ENCODE data around the gene CASQ2.
"Not testable (repeated sequence)": the region's sequence is repeated elsewhere in the genome, so short reads cannot be mapped to it uniquely, and the experiment has no call there.

The CASQ2 gene

DNA sequence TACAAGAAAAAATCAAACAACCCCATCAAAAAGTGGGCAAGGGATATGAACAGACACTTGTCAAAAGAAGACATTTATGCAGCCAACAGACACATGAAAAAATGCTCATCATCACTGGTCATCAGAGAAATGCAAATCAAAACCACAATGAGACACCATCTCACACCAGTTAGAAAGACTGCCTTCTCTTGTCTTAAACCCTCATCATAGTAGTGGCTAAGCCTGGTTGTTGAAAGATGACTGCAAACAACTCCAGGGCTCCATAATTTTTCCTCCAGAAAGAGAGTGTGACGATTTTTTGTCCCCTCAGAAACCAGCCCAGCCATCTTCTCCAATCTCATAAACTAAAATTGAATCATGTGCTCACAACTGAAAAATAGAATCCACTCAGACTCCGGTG, 12.1 kb upstream of the CASQ2 start:
- DNase-seq (ENCODE audit: low read depth) = not testable (repeated sequence)

DNA sequence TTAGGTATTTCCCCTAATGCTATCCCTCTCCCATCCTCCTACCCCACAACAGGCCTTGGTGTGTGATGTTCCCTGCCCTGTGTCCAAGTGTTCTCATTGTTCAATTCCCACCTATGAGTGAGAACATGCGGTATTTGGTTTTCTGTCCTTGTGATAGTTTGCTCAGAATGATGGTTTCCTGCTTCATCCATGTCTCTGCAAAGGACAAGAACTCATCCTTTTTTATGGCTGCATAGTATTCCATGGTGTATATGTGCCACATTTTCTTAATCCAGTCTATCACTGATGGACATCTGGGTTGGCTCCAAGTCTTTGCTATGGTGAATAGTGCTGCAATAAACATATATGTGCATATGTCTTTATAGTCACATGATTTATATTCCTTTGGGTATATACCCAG, 10.6 kb upstream of the CASQ2 start:
- not testable (repeated sequence) for DNase-seq (ENCODE audit: low read depth)

DNA sequence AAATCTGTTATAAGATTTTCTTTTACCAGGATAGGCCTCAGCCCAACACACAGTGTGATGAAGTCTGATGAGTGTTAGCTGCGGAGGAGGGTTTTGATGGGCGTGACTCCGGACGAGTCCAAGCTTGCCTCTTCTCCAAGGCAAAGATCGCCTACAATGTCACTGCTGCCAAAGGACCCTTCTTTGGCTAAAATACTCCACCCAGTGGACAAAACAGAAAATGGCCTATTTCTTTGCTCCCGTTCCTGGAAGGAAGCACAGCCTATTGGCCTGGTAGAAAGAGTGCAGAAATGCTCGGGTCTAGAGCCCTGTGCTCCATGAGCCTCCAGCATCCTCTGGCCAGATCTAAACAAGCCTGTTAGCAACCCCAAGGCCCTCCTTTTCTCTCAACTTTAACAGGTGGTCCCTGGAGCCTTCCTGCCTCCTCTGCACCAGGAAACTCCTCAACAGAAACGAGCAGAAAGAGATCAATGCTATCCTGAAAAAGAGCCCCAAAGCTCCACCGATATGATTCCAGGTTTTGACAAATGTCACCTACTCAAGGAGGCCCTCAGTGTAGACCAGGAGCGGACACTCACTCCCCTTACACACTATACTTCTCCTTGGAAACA, 3.4 kb upstream of the CASQ2 start:
- peak; percentile 47 for DNase-seq (ENCODE audit: low read depth)

DNA sequence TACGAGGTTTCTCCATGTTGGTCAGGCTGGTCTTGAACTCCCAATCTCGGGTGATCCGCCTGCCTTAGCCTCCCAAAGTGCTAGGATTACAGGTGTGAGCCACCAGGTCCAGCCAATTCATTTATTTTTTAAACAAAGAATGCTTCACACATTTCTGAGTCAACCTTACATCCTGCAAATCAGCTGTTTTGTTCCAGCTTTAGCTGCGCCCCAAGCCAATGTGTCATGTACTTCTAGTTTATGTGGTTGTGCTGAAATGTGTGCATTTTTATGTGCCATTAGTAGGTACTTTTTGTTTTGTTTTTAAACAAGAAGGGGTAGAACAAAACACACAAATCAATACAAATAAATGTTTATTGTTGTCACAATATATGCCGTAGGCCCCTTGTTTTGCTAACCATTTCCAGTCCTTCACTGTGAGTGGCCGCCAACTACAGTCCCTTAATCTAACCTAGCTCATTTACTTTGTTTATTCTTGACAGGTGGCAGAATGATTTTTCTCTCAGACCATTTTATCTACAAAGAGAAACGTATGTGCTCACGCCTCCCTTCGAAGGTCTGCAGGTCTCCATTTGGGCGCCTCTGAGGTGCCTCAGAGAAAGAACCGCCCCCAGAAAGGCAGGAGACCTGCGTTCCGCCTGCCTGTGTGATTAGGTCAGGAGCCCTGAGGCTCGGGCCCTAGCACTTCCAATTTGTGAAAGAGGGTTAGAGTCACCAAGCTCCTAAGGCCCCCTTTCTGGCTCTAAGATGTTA, 2.8 kb upstream of the CASQ2 start:
- no peak for DNase-seq (ENCODE audit: low read depth)

DNA sequence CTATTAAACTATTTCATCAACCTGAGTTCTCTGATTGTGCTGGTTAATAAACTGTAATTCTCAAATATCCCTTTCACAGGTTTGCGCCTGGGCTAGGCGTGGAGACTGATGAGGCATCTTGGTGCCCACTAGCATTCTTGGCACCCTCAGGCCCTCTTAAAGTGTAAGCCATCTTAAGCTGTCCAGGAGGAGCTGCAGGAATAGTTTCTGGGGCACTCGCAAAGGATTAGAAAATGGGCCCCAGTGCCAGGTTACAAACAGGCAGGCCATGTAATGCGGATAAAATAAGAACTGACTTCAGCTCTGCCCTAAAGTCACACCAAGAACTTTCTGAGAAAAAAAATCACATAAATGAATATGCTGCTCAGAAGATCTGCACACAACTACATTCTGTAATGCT, 1.1 kb downstream of the CASQ2 start:
- no peak for DNase-seq (ENCODE audit: low read depth)

DNA sequence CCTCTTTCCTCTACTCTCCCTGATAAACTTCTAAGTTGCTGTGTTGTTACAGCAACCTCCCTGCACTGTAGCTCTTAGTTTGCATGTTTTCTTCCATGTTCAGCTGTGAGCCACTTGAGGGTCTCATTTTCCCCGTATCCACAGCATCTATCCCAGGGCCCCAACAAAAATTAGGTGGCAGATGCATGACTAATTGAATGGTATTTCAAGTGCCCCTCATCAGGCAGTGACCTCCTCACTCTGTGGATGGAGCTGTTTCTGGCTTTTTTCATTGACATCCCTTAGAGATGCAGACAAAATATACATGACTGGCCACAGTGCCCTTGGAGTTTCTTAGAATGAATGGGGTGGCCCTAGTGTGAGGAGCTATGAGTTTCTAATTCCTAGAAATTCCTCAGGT, 3.4 kb downstream of the CASQ2 start:
- no peak for DNase-seq (ENCODE audit: low read depth)

DNA sequence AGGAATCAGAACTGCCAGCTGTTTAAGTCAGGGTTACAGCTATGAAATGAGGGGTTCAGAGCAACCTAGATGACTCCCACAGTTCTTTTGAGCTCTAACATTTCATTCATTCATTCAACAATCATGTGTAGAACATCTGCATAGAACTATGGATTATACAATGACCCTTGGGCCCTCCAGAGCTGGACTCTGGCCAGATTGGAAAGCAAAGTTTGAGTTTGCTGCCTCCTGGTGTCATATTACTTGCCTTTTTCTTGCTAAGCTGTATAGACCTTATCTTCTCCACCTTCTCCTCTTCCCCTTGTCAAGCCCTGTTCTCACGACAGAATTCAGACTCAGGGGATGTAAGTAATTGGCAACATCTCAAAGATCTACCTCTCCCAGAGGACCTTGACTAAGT, 4.0 kb downstream of the CASQ2 start:
- DNase-seq (ENCODE audit: low read depth) = no peak

DNA sequence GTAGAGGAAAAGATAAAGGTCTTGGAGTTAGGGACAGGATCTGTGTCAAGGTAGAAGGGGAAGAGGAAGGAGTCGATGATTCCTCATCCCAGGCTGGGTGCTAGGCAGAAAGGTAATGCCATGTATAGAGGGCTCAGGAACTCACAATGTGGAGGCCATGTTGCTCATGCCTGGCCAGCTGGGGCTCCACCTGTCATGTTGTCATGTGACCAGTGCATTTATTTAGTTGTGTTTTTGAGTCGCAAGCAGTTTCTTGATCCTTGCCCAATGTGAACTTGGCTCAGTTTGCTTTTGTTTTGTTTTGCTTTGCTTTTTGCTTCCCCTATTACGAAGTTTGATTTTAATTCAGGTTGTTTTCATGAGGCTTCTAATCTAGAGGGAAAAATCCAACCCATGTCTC, 5.7 kb downstream of the CASQ2 start:
- no peak for DNase-seq (ENCODE audit: low read depth)

DNA sequence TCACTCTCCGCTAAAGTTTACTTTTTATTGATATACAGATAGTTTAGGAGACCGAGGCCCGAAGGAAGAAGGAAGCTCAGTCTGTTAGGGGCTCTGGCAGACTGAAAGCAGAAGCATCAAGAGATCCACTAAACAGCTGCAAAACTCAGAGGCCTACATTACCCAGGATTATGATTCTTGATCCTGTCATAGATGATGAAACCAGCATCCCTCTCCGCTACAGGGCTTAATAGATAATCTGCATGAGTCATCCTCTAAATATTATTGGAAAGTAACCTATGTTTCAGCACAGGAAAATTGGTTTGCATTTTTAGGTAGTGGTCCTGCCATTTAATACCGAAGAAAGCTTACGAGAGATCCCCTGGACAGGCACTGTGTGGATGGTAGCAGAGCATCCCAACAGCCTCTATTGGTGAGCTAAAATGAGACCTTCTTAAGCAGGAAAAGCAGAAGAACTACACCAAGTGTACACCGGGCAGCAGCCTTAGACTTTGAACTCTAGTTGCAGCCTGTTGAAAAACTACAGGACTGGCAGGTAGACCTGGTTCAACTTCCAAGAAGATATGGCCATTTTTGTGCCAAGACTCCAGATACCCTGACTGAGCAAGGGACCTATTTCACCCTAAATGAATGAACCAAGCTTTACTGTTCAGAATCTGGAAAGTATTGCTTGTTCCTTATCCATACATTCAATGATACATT, 6.8 kb downstream of the CASQ2 start:
- no peak for DNase-seq (ENCODE audit: low read depth)

DNA sequence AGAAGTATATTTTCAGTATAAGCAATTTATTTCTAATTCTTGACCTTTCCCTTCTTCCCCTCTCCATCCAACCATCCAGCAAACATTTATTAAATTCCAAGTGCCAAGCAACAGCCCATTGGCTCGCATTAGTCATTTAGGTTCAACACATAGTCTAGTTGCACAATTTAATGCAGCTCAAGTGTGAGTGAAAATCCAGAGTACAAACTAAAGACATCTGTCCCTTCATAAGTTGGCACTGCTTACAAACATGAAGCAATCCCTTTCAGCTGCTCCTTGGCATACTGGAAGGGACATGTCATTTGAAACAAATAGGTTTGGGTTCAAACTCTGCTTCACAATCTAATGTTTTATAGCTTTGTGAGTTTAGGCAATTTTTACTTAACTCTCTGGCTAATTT, 10.7 kb downstream of the CASQ2 start:
- no peak for DNase-seq (ENCODE audit: low read depth)

DNA sequence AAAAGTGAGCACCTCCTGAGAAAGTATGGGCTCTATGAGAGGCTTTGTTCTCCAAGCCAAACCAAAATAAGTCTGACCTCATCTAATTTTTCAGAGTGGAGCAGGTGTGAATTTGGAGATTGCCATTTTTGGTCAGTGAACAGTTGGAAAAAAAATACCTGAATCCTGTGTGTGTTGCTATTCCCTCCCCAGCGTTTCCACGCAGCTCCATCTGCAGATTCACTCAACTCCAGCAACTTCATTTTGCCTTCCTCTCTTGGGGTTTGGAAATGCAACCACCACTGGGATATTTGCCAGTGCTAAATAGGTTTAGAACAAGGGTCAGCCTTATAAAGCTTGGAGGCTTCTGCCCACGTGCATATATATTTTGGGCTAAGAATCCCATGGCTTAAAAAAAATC, 11.2 kb downstream of the CASQ2 start:
- no peak for DNase-seq (ENCODE audit: low read depth)

DNA sequence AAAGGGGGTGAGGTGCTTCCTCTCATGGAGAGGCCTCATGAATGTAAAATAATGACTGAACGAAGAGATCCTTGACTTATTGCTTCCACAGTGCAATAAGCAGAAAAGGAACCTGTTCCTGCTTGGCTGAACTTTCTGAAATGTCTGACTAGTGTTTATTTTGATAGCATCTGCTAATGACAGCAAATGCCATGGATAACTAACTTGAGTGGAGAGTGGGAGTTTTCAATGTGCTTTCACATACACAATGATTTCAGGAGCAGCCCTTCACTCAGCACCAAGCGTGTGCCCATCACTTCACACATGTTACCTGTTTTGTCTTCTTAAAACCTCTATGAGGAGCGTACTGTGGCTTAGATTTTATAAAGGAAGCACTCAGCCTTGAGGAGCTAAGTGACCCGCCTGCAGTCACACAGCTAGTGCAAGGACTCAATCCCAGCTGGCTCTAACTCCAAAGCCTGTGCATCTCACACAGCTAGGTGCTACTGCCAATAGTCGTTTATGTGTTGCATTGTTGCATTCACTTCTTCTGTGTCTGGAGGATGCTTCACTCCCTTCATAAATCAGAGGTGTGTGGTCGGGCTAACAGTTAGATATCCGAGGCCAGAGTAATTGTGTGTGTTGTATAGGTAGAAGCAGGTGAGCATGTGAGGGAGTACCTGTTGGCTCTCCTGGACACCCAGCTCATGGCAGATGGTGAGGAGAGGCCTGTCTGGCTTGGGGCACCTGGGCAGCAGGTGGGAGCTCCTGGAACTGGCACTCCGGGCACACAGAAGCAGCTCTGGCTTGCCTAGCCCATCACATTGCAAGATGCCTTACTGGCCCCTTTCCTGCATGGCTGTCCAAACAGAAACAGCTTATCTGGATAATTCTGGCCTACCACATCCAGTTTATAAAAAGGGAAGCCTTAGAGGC, 12.8 kb downstream of the CASQ2 start:
- no peak for DNase-seq (ENCODE audit: low read depth)

DNA sequence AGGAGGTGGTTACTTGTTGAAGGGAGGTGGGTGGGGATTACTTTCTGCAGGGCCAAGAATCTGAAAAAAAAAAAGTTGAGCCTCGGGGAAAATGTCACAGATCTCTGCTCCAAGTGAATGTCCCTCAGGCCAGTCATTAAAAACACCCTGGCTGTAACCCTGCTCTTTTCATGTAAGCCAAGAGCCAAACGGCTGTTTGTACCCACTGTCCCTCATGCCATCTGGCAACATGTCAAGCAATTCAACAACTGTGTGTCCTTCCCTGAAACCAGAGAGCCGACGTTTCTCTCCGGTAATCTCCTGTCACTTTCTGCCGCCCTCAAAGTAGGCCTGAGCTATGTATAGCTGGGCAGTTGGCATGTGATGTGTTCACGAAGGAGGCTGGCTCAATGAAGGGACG, 14.7 kb downstream of the CASQ2 start:
- no peak for DNase-seq (ENCODE audit: low read depth)

DNA sequence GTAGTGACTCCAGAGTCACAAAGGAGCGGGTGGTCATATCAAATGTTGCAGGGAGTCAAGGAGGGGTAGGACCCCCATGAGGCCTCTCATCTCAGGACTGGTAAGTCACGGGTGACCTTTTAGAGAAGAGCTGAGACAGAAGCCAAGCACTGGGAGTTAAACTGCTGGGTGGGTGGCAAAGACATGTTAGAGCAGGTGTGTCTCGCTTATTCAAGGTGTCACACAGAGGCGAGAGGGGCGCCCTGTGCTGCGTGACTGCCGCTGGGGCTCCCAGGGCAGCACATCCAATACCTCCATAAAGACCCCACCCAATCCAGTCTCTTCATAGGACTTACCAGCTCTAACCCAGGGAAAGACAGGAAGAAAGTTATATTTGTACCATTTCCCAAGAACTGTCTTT, 15.2 kb downstream of the CASQ2 start:
- no peak for DNase-seq (ENCODE audit: low read depth)

DNA sequence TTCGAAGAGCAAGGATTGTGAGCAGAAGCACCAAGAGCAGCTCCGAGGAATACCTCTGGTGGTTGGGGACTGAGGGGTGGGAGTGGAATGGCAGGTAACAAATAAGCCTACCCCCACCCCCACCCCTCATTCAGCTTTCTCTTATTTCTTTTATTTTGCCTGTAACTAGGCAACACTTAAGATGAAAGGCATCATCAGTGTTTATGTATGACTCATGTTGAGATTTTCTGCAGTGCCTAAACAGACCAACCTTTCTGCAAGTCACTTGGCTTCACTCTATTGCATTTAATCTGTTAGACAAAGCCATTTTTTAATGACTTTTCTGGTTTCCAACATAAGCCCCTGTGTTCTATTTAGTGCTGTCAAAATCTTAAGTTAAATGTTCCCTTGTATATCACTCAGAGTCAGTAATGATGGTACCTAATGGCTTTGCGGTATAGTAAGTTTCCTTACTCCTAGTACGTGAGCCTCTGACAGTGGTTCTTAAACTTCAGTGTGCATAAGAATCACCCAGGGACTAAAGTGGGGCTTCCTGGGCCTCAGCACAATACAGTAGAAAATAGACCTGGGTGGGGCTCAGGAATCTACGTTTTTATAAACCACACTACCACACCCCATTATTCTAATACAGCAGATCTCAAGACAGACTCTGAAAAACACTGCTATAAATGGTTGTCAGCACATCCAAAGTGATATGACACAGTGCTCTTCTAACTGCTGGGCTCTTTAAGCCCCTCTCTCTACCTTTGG, 19.9 kb downstream of the CASQ2 start:
- DNase-seq (ENCODE audit: low read depth) = no peak

DNA sequence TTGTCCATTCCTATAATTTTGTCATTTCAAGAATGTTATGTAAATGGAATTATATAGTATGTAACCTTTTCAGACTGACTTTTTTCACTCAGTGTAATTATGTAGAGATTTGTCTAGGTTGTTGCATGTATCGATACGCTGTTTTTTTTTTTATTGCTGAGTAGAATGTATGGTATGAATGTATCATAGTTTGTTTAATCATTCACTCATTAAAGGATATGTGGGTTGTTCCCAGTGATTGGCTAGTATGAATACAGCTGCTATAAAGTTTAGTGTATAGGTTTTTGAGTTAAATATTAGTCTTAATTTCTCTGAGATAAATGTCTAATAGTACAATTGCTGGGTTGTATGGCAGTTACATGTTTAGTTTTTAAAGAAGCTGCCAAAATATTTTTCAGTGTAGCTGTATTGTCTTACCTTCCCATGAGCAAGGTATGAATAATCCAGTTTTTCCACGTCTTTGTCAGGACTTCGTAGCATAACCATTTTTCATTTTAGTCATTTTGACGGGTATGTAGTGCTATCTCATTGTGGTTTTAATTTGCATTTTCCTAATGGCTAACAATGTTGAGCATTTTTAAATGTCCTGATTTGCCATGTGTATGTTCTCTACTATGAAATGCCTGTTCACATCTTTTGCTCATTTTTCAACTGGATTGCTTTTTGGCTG, 22.4 kb downstream of the CASQ2 start:
- DNase-seq (ENCODE audit: low read depth) = no peak

DNA sequence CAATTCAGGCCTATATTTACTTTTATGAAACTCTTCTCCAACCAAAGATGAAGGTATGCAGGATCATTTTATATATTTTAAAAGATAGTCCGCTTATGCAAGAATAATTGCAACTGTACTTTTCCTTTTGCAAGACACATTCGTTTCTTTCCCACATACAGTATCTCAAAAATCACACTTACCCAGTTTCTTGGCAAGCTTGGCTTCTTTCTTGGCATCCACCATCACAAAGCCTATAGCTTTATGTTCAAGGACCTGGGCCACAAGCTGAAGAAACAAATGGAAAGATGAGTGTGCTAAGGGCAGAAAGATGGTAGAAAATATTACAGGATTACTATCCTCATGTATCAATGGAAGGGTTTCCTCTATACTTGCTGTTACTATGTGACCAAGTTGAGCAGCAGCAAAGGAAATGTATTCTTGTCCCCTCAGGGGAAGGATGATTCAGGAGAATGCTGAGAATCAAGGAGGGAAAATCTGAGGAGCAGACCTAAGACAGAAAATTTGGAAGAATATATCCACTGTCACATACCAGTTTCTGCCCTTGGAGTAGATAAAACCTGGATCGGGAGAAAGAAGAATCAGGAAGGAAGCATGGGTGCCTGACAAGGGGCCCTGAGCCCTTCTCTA, 23.8 kb downstream of the CASQ2 start:
- no peak for DNase-seq (ENCODE audit: low read depth)

DNA sequence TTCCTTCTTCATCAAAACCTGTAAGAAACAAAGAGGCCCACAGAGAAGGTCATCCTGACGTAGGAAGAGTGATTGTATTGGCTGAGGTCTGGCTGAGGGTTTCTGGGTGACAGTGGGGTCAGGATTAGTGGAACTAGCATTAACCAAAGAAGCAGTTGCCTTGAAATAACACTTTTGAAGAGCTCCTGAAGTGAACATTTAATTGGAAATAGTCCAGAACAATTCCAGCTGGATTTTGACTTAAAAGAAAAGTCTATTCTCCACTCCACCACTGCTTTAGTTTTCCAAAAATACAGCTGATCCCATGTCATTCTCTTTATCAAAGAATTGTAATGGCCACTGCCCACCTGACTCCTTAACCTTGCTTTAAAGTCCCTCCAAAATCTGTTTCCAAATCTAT, 27.7 kb downstream of the CASQ2 start:
- no peak for DNase-seq (ENCODE audit: low read depth)

DNA sequence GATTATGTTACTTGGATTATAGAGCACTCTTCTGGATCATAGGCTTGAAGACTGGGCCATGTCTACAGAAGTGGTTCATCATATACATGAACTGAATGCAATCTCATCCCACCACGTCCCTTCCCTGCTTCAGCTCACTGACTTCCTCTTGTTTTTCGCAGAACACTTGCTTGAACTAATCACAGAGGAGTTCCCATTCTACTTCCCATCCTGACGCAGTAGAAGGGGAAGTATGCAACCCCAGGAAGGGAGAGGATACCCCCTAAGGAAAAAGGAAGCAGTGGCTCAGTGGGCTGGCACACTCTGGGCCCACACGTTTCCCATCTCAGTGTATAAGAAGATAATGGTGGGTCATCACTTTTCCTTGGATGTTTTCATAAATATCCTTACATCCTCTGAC, 36.2 kb downstream of the CASQ2 start:
- no peak for DNase-seq (ENCODE audit: low read depth)

DNA sequence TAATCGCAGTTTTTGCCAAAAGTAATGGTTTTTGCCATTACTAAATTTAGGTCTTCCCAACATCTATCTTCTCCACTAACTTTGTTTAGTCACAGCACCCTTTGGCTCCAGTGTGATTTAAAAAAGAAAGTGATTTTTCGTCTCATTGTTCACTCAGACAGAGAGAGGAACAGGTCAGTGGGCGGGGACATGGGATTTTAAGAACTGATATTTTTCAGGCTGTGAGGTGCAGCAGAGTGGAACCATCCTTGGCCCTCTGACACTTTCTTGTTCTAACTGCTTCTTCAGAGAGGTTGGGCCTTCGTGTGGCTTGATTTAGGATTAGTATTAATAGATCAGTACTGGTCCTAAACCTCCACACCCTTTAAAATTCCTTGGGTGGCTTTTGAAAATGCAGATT, 38.8 kb downstream of the CASQ2 start:
- no peak for DNase-seq (ENCODE audit: low read depth)

DNA sequence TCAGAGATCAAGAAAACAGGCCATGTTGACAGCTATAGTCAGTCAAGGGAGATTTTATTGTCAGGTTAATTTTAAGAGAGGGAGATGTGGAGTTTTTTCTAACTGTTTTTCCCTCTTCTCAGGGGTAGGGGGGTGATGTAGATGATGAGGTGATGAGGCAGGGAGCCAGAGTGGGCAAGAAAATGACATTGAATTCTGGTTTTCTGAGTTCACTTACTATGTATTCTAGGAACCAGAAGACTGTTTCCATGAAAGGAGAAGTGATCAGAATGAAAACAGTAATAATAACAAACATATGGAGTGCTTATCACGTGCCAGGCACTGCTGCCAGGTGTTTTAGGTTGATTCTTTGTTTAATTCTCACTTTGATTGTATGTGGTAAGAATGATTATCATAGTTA, 40.2 kb downstream of the CASQ2 start:
- DNase-seq (ENCODE audit: low read depth) = no peak
